GM12873 (cell line): ENCODE measurements around the gene RFTN1.

Experiments used
- CTCF ChIP-seq: IDR thresholded peaks from 2 replicates; pipeline ENCODE4 v1.5.1; 2012; ENCODE audit warnings: low read depth, mild to moderate bottlenecking, moderate library complexity, low read length, control low read depth; ENCODE audit not compliant: insufficient read depth; ENCODE audit errors: missing control alignments

The RFTN1 gene

DNA sequence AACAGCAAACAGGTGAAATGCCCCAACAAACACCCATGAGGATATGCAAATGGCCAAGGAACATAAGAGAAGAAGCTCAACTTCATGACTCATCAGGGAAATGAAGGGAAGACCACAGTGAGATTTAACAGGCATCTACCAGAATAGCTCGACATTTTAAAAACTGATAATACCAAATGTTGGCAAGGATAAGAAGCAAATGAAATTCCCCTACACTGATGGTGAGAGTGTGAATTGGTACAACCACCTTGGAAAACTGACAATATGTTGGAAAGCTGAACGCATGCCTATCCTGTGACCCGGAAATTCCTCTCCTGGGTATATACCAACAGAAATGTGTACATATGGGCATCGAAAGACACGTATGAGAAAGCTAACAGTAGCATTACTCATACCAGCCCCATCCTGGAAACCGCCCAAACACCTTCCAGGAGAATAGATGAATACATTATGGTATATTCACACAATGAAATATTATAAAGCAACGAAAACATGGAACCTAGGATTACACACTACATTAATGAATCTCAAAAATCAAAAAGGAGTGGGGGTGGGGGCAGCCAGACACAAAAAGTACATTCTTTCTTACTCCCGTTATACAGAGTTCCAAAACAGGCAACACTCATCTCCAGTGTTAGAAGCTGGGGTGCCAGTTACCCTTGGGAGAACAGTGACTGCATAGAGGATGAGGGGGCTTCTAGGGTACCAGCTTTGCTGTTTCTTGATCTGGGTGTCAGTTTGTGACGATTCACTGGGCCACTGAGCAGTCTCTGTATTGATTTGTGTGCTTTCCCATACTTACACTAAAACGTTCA, 16.9 kb downstream of the RFTN1 start:
- no peak for TF ChIP-seq CTCF

- no peak for TF ChIP-seq CTCF
Measured at GRCh38 chr3:16496008-16496407, 17.5 kb downstream of the RFTN1 start.

DNA sequence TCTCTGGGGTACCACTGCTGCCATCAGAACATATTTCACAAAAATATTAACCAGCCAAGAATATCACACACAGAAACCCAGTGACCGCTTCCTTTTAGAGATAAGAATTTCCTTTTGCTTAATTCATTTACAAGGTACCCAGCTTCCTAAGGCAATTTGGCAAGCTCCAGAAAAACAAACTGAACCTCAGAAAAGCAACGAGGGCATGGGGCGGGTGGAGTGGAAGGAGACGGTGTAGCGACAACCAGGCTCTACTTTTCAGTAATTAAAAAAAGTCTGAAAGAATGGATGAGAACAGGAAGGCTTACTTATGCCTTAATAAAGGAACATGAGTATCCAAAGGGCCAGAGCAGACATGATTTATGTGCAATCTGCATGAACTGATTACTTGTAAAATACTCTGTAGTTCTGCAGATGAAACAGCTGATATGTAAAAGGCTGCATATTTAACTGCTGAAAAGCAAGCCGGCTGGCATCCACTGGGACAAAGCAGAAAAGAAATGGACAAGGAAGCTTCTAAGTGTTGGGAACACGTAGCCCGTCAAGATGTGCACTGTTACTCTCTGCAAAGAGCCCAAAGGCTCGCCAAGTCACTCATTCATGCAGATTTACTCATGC, 18.6 kb downstream of the RFTN1 start:
- TF ChIP-seq CTCF = no peak

- no peak for TF ChIP-seq CTCF
Measured at GRCh38 chr3:16494094-16494493, 19.4 kb downstream of the RFTN1 start.

GRCh38 chr3:16490062-16490619, 23.4 kb downstream of the RFTN1 start:
- no peak for TF ChIP-seq CTCF

GRCh38 chr3:16488637-16489036, 24.9 kb downstream of the RFTN1 start:
- no peak for TF ChIP-seq CTCF

GRCh38 chr3:16487511-16488175, 25.9 kb downstream of the RFTN1 start:
- TF ChIP-seq CTCF = no peak
